Measurements from ENCODE around the gene ST6GALNAC3.

Gene ST6GALNAC3

DNA sequence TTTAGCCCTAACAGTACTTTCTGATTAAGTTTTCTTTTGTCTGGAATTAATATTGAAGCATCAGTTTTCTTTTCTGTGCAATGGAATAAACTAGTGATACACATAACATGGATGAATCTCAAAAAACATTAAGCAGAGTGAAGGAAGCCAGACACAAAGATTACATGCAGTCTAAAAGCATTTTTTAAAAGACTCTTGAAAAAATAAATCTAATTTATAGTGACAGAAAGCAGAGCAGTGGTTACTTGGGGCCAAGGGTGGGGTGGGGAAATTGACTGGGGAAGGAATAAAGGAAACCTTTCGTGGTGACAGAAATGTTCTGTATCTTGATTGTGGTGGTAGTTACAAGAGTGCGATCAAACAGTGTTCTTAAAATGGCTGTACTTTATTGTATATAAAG, 20.2 kb upstream of the ST6GALNAC3 start:
- no peak overlapping the region for H3K4me3 Mint-ChIP-seq
- peaks cover 0 to 3% of the 10 kb centered on the region in 2 donors for H3K9me3 Mint-ChIP-seq
- H3K27ac Mint-ChIP-seq: no peak overlapping the region
- H3K4me1 Mint-ChIP-seq: no peaks in the 10 kb centered on the region
- DNase-seq (no peak), ATAC-seq (replicated peaks) (no peak)
- no peaks in the 10 kb centered on the region for H3K36me3 Mint-ChIP-seq
- H3K27me3 Mint-ChIP-seq: peaks cover 36 to 41% of the 10 kb centered on the region in 2 donors

DNA sequence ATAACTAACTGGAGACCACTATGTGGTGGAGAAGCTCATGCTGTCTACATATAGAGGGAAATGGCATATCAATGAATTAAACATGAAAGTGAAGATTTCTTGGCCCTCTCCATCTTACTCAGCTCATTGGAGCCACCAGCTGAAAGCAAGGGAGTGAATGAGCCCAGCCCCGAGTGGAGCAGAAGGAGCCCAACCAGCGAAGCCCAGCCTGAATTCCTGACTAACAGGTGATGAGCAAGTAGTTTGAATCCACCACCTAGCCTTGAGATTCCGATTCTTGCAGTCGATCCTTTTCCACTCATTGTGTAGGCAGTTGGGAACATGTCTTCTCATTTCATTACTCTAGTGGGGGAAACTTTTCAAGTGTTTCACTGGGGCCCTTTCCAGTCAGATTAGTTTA, 18.6 kb upstream of the ST6GALNAC3 start:
- H3K27ac Mint-ChIP-seq: no peak overlapping the region
- H3K36me3 Mint-ChIP-seq: no peaks in the 10 kb centered on the region
- no peak for ATAC-seq (replicated peaks)

DNA sequence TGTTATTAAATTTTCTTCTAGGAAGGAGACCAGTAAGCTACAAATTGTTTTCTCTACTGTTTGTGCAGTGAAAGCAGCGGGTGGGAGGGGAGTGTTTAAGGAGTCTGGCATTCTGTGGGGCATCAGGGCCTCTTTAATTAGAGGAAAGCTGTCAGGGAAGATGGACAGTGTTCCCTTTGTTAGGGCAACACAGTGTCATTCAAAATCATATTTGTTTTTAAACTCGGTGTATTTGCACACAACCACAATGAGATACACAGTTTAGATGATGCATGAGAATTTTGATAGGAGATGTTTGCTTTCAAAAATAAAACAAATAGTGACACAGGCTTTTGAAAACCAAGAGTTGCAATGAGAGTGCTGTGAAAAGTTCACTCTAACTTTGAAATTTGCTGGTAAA, 15.1 kb upstream of the ST6GALNAC3 start:
- no peak overlapping the region for H3K4me3 Mint-ChIP-seq
- H3K9me3 Mint-ChIP-seq: no peaks in the 10 kb centered on the region
- no peak for DNase-seq
- H3K36me3 Mint-ChIP-seq: no peaks in the 10 kb centered on the region
- no peak for ATAC-seq (replicated peaks)
- no peaks in the 10 kb centered on the region for H3K4me1 Mint-ChIP-seq
- H3K27me3 Mint-ChIP-seq: peaks cover 23 to 36% of the 10 kb centered on the region in 2 donors
- H3K27ac Mint-ChIP-seq: no peak overlapping the region

More for the DNA sequence above, 18.6 kb upstream of the ST6GALNAC3 start:
- Mint-ChIP-seq H3K4me3 (no peak overlapping the region), H3K9me3 (no peaks in the 10 kb centered on the region), H3K4me1 (no peaks in the 10 kb centered on the region), H3K27me3 (peaks cover 32 to 38% of the 10 kb centered on the region in 2 donors)
- DNase-seq: no peak

DNA sequence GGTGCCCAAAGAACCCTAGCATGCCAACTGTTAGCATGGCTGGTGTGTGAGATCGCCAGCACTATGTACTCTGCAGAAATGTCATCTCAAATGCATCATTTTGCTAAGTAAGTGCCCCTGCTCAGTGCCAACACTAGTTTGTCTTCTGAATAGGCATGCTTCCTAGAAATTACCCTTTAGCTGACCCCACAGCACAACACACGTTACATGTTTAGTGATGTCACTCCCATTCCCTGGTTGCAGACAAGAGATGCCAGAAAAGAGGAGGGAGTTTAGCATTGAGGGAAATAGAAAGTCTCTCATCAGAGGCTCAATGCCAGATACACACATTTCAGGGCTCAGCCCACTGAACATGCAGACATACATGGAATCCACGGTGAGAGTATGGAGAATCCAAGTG, 9.3 kb upstream of the ST6GALNAC3 start:
- Mint-ChIP-seq H3K27me3 (peaks cover 21% of the 10 kb centered on the region in 2 donors), H3K27ac (no peak overlapping the region), H3K9me3 (no peaks in the 10 kb centered on the region), H3K36me3 (no peaks in the 10 kb centered on the region), H3K4me1 (no peaks in the 10 kb centered on the region), H3K4me3 (no peak overlapping the region)
- DNase-seq (no peak), ATAC-seq (replicated peaks) (no peak)

DNA sequence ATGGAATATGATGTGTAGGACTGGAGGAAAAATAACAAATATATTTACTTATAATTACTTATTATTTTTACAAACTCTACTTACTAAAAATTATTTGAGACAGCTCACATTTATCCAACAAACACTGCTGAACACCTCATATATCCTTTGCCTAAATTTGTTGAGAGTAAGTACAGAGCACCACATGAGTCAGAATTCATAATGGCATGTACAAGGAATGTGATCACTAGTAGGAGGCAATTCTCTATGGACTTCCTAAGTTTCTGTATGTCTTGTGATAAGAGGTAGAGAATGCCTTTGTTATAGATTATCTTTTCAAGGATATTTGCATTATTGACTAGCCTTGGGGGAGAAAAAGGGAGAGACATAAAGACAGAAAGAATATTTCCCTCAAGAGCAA, 8.2 kb upstream of the ST6GALNAC3 start:
- Mint-ChIP-seq H3K4me1 (no peaks in the 10 kb centered on the region), H3K9me3 (no peaks in the 10 kb centered on the region), H3K27ac (no peak overlapping the region), H3K4me3 (no peak overlapping the region), H3K36me3 (no peaks in the 10 kb centered on the region), H3K27me3 (peaks cover 21% of the 10 kb centered on the region in 2 donors)
- ATAC-seq (replicated peaks) (no peak), DNase-seq (no peak)

DNA sequence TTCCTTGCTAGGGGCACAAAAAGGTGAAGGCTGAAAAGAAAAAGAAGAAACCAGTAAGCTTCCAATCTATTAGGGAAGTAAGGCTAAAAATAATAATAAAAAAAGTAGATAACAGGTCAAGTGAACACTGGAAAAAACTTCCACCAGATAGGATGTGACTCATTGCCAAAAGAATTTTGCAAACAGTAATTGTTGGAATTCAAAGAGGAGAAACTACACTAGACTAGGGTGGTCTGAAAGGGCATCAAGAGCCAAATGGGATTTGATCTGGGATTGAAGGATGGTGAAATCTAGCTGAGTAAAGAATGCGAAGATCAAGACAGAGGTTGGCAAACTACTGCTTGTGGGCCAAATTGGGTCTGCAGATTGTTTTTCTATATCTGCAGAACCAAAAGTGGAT, 6.0 kb upstream of the ST6GALNAC3 start:
- ATAC-seq (replicated peaks) (no peak), DNase-seq (no peak)
- H3K27me3 Mint-ChIP-seq: peaks cover 14 to 21% of the 10 kb centered on the region in 2 donors
- no peak overlapping the region for H3K27ac Mint-ChIP-seq
- H3K4me3 Mint-ChIP-seq: no peak overlapping the region
- no peaks in the 10 kb centered on the region for H3K36me3 Mint-ChIP-seq
- no peaks in the 10 kb centered on the region for H3K9me3 Mint-ChIP-seq
- no peaks in the 10 kb centered on the region for H3K4me1 Mint-ChIP-seq

DNA sequence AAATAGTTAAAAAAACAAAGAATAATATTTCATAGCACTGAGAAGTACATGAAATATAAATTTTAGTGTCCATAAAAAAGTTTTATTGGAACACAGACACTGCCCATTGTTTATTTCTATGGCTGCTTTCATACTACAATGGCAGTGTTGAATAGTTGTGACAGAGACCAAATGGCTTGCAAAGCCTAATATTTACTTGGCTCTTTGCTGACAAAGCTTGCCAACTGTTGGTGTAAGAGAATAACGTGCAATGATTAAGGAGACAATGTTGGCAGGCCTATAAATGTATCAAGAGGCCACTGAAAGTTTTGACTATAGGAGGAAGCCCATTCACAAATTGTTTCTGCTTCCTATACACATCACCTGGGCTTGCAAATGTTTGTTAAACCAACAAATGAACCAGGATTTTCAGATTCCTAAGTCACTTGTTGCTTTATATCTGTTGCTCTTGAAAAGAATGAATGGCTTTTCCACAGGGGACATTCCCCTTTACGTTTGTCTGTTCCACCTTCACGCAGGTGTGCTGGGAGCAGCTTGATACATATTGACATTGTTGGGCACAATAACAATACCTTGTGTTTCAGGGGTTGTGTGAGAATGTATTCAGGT, 5.5 kb upstream of the ST6GALNAC3 start:
- Mint-ChIP-seq H3K4me1 (peaks cover 0 to under 1% of the 10 kb centered on the region in 2 donors), H3K4me3 (no peak overlapping the region), H3K27me3 (peaks cover 9 to 16% of the 10 kb centered on the region in 2 donors), H3K36me3 (no peaks in the 10 kb centered on the region), H3K27ac (no peak overlapping the region), H3K9me3 (no peaks in the 10 kb centered on the region)
- DNase-seq: no peak
- no peak for ATAC-seq (replicated peaks)

DNA sequence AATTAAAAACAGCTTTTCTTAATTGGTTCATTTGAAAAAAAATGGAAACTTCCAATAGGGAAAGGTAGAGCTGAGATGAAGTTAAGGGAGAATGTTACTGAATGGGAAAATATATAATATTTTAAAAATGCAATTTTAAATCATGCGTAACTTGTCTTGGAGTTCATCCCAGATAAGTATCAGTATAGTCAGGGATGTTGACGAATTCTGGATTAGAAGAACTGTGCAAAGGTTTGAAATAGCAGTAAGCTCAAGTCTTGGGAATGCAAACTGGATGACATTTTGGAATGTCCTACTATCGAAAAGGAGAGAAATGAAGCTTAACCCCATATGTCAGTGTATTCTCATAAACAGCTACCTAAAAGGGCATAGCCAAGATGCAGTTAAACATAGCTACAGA, 4.0 kb upstream of the ST6GALNAC3 start:
- Mint-ChIP-seq H3K4me1 (peaks cover 11 to 14% of the 10 kb centered on the region in 2 donors), H3K27ac (no peak overlapping the region), H3K27me3 (peaks cover 1 to 5% of the 10 kb centered on the region in 2 donors), H3K9me3 (no peaks in the 10 kb centered on the region), H3K4me3 (no peak overlapping the region), H3K36me3 (no peaks in the 10 kb centered on the region)
- ATAC-seq (replicated peaks): no peak
- no peak for DNase-seq

DNA sequence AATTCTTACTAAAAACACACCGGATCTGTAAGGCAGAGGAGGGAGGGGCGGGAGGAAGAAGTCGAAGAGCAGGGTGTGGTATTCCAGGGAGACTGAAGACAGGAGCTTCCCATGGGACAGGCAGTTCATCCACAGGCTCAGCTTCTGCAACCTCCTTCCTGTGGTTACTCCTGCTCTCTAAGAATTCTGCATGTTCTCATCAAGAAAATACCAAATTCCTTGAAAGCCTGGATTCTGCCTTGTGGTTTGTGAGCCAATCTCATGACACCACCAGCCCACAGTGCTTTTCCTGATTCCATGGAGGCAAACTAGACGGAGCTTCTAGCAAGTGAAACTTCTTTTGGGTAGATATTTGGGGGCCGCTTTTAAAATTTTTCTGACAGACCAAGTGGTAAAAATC, 1.1 kb upstream of the ST6GALNAC3 start:
- no peak for DNase-seq
- Mint-ChIP-seq H3K4me3 (no peak overlapping the region), H3K4me1 (peaks cover 27 to 34% of the 10 kb centered on the region in 2 donors), H3K36me3 (no peaks in the 10 kb centered on the region), H3K27ac (no peak overlapping the region), H3K9me3 (no peaks in the 10 kb centered on the region), H3K27me3 (no peaks in the 10 kb centered on the region)
- ATAC-seq (replicated peaks): no peak

DNA sequence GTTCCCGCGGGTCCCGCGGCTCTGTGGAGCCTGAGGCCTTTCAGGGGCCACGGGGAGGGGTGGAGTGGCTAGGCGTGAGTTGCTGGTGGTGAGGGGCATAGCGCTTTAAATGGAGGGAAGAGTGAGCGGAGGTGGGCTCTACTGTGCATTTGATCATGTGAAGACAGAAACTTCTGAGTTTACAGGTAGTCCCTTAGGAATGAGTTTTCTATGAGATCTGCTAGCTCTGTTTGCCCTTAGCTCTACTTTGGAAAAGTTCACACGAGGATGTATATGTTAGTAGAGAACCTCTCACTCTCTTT, 593 bp downstream of the ST6GALNAC3 start:
- Mint-ChIP-seq H3K27me3 (no peaks in the 10 kb centered on the region), H3K9me3 (no peaks in the 10 kb centered on the region), H3K27ac (peak overlapping the region; percentile 77), H3K36me3 (peaks cover 0 to 3% of the 10 kb centered on the region in 2 donors), H3K4me1 (peaks cover 33 to 43% of the 10 kb centered on the region in 2 donors), H3K4me3 (peak overlapping the region; percentile 88 to 96)
- ATAC-seq (replicated peaks) (no peak), DNase-seq (no peak)

DNA sequence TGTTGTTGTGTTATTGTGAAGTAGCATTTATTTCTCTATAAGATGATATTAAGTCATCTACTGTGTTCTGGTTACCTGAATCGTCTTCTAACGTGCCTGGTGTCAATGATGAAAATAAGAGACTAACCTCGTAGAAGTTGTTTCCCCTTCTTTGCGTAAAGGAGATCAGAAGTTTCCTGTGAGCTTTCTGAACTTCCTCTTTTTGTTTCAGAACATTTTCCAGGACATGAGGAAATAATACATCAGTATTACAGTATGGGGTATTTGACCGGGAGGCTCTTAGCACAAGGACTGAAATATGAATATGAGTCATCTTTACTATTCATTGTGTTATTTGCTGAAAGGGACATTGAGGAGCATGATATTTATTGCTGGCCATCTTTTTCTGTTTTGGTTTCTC, 1.3 kb downstream of the ST6GALNAC3 start:
- peak overlapping the region; percentile 88 to 96 for H3K4me3 Mint-ChIP-seq
- no peaks in the 10 kb centered on the region for H3K27me3 Mint-ChIP-seq
- H3K9me3 Mint-ChIP-seq: no peaks in the 10 kb centered on the region
- peaks cover 40 to 51% of the 10 kb centered on the region in 2 donors for H3K4me1 Mint-ChIP-seq
- DNase-seq (no peak), ATAC-seq (replicated peaks) (peak; percentile 68 to 75)
- peaks cover 0 to 3% of the 10 kb centered on the region in 2 donors for H3K36me3 Mint-ChIP-seq
- H3K27ac Mint-ChIP-seq: peak overlapping the region; percentile 77

DNA sequence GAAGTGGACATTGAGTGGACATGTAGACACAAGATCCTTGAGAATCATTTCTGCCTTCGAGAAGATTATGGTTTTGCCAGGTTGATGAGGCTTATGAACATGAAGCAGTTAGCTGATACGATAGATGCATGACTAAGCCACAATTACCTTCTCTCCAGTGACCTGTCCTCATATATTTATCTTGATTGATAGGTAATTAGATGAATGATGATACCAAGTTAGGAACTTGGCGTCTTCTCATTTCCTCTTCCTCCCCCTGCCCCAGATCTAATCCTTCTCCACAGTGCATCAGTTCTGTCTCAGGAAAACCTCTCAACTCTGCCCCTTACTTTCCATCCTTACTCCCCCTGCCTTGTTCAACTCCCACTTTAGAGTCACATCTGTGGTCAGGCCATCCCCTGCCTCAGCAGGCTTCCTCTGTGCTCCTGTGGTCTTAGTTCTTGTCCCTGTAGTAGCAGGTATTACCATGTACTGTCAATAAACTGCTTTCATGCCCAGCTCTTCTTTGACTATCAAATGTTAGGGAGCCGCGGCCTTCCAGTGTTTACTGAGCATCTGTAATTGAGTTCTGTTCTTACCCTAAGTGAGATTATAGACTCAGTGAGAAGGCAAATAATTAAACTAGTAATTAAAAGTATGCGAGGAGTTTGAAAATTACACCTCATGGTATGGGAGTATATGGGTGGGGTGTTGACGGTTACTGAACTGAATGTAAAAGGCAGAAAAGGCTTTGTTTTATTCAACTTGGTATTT, 5.1 kb downstream of the ST6GALNAC3 start:
- ATAC-seq (replicated peaks) (no peak), DNase-seq (no peak)
- Mint-ChIP-seq H3K27ac (peak overlapping the region; percentile 27), H3K27me3 (no peaks in the 10 kb centered on the region), H3K36me3 (peaks cover 0 to 7% of the 10 kb centered on the region in 2 donors), H3K9me3 (peaks cover 0 to 2% of the 10 kb centered on the region in 2 donors), H3K4me1 (peaks cover 45 to 65% of the 10 kb centered on the region in 2 donors), H3K4me3 (no peak overlapping the region)

DNA sequence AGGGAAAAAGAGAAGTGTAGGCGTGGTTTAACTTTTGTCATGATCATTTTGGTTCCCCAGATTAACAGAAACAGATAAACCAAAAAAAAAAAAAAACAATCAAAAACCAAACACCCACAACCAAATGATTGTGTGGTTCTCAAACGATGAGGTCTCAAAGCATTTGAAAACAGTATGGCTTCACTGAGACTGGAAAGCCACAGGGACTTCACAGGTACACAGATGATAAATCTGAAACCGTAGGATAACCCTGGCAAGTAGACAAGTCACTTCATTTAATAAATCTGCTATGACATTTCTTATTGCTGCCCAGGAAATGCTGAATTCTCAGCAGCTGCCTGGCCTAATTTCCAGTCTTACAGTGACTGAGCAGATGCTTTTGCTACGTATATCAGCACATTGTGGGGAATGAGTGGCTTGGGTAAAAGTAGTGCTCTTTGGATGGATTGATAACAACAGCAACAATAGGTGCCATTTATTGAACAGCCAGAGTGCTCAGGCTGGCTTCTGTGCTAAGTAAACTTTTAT, 6.1 kb downstream of the ST6GALNAC3 start:
- DNase-seq (no peak), ATAC-seq (replicated peaks) (peak in 1 of 2 donors; percentile 15)
- Mint-ChIP-seq H3K27me3 (no peaks in the 10 kb centered on the region), H3K27ac (peak overlapping the region; percentile 3), H3K4me1 (peaks cover 36 to 57% of the 10 kb centered on the region in 2 donors), H3K4me3 (no peak overlapping the region), H3K9me3 (peaks cover 0 to 2% of the 10 kb centered on the region in 2 donors), H3K36me3 (peaks cover 0 to 7% of the 10 kb centered on the region in 2 donors)

DNA sequence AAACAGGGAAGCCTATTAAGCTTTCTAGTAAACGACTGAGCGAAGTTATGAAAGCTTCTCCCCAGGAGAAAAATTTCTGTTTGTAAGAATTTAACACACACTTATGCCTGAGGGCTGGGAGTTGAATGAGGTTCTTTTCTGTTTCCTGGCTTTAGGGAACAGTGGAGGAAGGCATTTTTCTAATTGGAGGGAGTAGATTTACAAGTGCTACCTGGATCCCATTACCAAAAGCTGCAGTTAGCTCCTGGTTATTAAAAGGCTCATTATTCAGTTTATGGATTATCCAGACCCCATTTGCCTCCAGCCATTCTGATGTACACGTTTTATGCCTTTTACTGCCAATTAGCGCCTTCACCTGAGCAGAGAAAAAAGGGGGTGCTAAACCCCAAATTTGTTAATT, 7.5 kb downstream of the ST6GALNAC3 start:
- no peaks in the 10 kb centered on the region for H3K27me3 Mint-ChIP-seq
- no peak overlapping the region for H3K27ac Mint-ChIP-seq
- peaks cover 0 to 7% of the 10 kb centered on the region in 2 donors for H3K36me3 Mint-ChIP-seq
- ATAC-seq (replicated peaks): no peak
- H3K9me3 Mint-ChIP-seq: peaks cover 0 to 2% of the 10 kb centered on the region in 2 donors
- H3K4me1 Mint-ChIP-seq: peaks cover 33 to 45% of the 10 kb centered on the region in 2 donors
- H3K4me3 Mint-ChIP-seq: no peak overlapping the region
- no peak for DNase-seq

DNA sequence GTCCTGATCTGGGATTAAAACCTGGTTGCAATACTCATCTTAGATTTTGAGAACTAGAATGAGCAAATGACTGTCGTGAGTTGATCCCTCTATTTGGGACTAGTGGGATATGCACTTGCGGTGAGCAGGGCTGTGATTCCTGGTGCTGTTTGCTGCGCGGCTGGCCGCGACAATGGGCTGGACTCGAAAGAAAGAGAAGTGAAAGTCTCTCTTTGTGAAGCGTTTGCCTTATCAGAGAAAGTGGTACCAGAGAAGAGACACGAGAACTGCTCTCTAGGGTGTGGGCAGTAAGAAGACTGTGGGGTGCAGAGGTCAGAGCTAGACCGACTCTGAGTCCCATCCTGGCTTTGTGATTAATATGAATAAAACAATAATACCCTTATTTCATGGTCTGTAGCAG, 8.6 kb downstream of the ST6GALNAC3 start:
- Mint-ChIP-seq H3K4me1 (peaks cover 32 to 44% of the 10 kb centered on the region in 2 donors), H3K36me3 (peaks cover 0 to 7% of the 10 kb centered on the region in 2 donors), H3K27me3 (no peaks in the 10 kb centered on the region), H3K9me3 (peaks cover 0 to 2% of the 10 kb centered on the region in 2 donors), H3K4me3 (peak overlapping the region in 1 of 2 donors; percentile 27), H3K27ac (peak overlapping the region; percentile 28)
- no peak for DNase-seq
- peak; percentile 48 to 69 for ATAC-seq (replicated peaks)

Data from stimulated activated naive B cell treated with anti-CD40 and anti-IgM and Interleukin-4, amounts not matched to agents 10 μg/mL and 1 μg/mL and 100 μg/mL, for 72 hours (primary cell).